DOHH2 (cell line): ENCODE measurements around the gene CD1B.

Source experiments
- H3F3A ChIP-seq: fragments of 200-600 bp; sonication (generic), shearing (Covaris generic); 2 replicates; pipeline ENCODE4 v1.6.0; 2016; ENCODE audit warnings: antibody characterized with exemption, mild to moderate bottlenecking; ENCODE audit not compliant: control insufficient read depth, insufficient read depth
- H3K27ac ChIP-seq: fragments of 200-600 bp; sonication (generic); 2 replicates; pipeline ENCODE4 v1.5.1; 2014; ENCODE audit warnings: low read depth, mild to moderate bottlenecking, low read length, moderate library complexity
- H3K27me3 ChIP-seq: fragments of 200-600 bp; sonication (generic); 2 replicates; pipeline ENCODE4 v1.6.1; 2014; ENCODE audit warnings: mild to moderate bottlenecking, low read length, mixed read lengths; ENCODE audit not compliant: control insufficient read depth
- H3K36me3 ChIP-seq: fragments of 200-600 bp; sonication (generic); 2 replicates; pipeline ENCODE4 v1.6.1; 2014; ENCODE audit warnings: mild to moderate bottlenecking, low read length, moderate library complexity, mixed read lengths; ENCODE audit not compliant: control insufficient read depth
- H3K4me1 ChIP-seq: fragments of 200-600 bp; sonication (generic); 2 replicates; pipeline ENCODE4 v1.6.1; 2014; ENCODE audit warnings: mild to moderate bottlenecking, low read length, mixed read lengths; ENCODE audit not compliant: control insufficient read depth
- H3K4me2 ChIP-seq: fragments of 200-600 bp; sonication (generic); 2 replicates; pipeline ENCODE4 v1.6.0; 2014; ENCODE audit warnings: mild to moderate bottlenecking, low read length, moderate library complexity
- H3K4me3 ChIP-seq: fragments of 200-600 bp; sonication (generic); 2 replicates; pipeline ENCODE4 v1.5.1; 2014; ENCODE audit warnings: mild to moderate bottlenecking, low read length, mixed read lengths
- H3K79me2 ChIP-seq: fragments of 200-600 bp; sonication (generic); 2 replicates; pipeline ENCODE4 v1.6.1; 2014; ENCODE audit warnings: mild to moderate bottlenecking, low read length, mixed read lengths; ENCODE audit not compliant: control insufficient read depth
- H3K9me2 ChIP-seq: fragments of 200-600 bp; sonication (generic); replicated peaks from 2 replicates; pipeline ENCODE4 v1.6.1; 2014; ENCODE audit warnings: mild to moderate bottlenecking, low read length, mixed read lengths; ENCODE audit not compliant: control insufficient read depth
- H3K9me3 ChIP-seq: fragments of 200-600 bp; sonication (generic); 2 replicates; pipeline ENCODE4 v1.6.1; 2014; ENCODE audit warnings: antibody characterized with exemption, low read length, mixed read lengths; ENCODE audit not compliant: control insufficient read depth, insufficient read depth
- H4K20me1 ChIP-seq: fragments of 200-600 bp; sonication (generic); 2 replicates; pipeline ENCODE4 v1.6.0; 2014; ENCODE audit warnings: low read depth, mild to moderate bottlenecking, antibody characterized with exemption, low read length, moderate library complexity; ENCODE audit not compliant: control insufficient read depth, insufficient read depth
- CTCF ChIP-seq: fragments of 200-600 bp; sonication (generic); IDR thresholded peaks from one replicate; pipeline ENCODE4 v1.5.1; 2014; ENCODE audit warnings: antibody characterized with exemption, mild to moderate bottlenecking, low read depth, low read length; ENCODE audit not compliant: poor library complexity, severe bottlenecking
- EZH2phosphoT487 ChIP-seq: fragments of 200-600 bp; sonication (generic); IDR thresholded peaks from 2 replicates; pipeline ENCODE4 v1.6.1; 2017; ENCODE audit warnings: borderline replicate concordance, mild to moderate bottlenecking, antibody characterized with exemption, low read length, moderate library complexity, mixed read lengths

The CD1B gene

GRCh38 chr1:158286487-158286886 lies 44.8 kb downstream of the CD1B start:
- TF ChIP-seq CTCF (no peak), EZH2phosphoT487 (no peak)
- Histone ChIP-seq H3K4me1 (peaks cover 93% of the 10 kb centered on the region), H3K4me3 (peak overlapping the region; percentile 65), H3K27me3 (no peaks in the 10 kb centered on the region), H4K20me1 (no peaks in the 10 kb centered on the region), H3K27ac (peak overlapping the region; percentile 92), H3K4me2 (peak overlapping the region; percentile 78), H3K36me3 (no peaks in the 10 kb centered on the region), H3K9me3 (no peaks in the 10 kb centered on the region), H3K79me2 (no peaks in the 10 kb centered on the region), H3K9me2 (no peaks in the 10 kb centered on the region), H3F3A (peaks cover 45% of the 10 kb centered on the region)

DNA sequence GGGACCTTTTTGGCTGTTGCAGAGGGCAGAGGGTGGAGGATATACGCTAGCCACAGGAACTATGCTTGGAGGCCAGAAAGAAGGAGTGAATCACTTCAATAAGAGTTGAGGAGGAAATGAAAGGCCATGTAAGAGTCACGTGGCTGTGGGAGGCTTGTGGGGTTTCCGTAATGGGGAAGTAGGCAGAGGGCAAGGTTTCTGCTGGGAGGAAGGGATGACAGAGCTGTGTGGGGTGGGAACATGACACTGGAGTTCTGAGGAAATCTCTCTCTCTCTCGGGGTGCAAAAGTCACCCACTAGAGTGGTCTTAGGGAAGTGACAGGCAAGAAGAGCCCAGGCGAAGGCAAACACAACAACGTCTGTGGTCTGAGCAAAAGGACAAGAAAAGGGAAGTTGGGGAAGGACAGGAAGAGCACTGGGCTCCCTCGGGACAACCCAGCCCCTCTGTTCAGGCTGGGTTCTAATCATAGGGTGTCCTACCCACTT lies 45.5 kb downstream of the CD1B start:
- Histone ChIP-seq H3K4me1 (peaks cover 87% of the 10 kb centered on the region), H3K27ac (peak overlapping the region; percentile 92), H3K27me3 (no peaks in the 10 kb centered on the region), H3K4me3 (peak overlapping the region; percentile 65), H3K4me2 (peak overlapping the region; percentile 78), H3K9me2 (no peaks in the 10 kb centered on the region), H3F3A (peaks cover 45% of the 10 kb centered on the region), H3K9me3 (no peaks in the 10 kb centered on the region), H3K36me3 (no peaks in the 10 kb centered on the region), H3K79me2 (no peaks in the 10 kb centered on the region), H4K20me1 (no peaks in the 10 kb centered on the region)
- TF ChIP-seq CTCF, result no peak
- no peak for TF ChIP-seq EZH2phosphoT487

GRCh38 chr1:158283965-158284364 lies 47.4 kb downstream of the CD1B start:
- no peaks in the 10 kb centered on the region for H3K79me2 ChIP-seq
- H3F3A ChIP-seq, result peaks cover 38% of the 10 kb centered on the region
- peak overlapping the region; percentile 92 for H3K27ac ChIP-seq
- no peaks in the 10 kb centered on the region for H3K27me3 ChIP-seq
- TF ChIP-seq CTCF, result no peak
- no peak for TF ChIP-seq EZH2phosphoT487
- H3K4me1 ChIP-seq, result peaks cover 68% of the 10 kb centered on the region
- H3K4me3 ChIP-seq, result peak overlapping the region; percentile 17; the same call in 1 of the 2 replicates
- no peaks in the 10 kb centered on the region for H3K9me2 ChIP-seq
- no peaks in the 10 kb centered on the region for H3K36me3 ChIP-seq
- H3K9me3 ChIP-seq, result no peaks in the 10 kb centered on the region
- H3K4me2 ChIP-seq, result peak overlapping the region; percentile 78
- no peaks in the 10 kb centered on the region for H4K20me1 ChIP-seq
